GM23338 (cell line): ENCODE measurements around the gene PXYLP1. TPM values are rescaled to one million over a fixed set of nuclear protein-coding genes. Genes with fewer than 3 reads are reported as not detected.

Experiments
- ATAC-seq: fragments of 200-7000 bp; cut with Tn5 transposase; 3 replicates; pipeline ENCODE4 v1.9.1; 2020
- DNase-seq: peaks from one replicate; pipeline ENCODE4 v3.0.0-alpha.2; 2015; ENCODE audit warnings: low spot score
- H2AFZ ChIP-seq: fragments of 200-600 bp; sonication (generic); 2 replicates; pipeline ENCODE4 v1.8.0; 2016; ENCODE audit warnings: antibody characterized with exemption, mild to moderate bottlenecking, moderate library complexity
- H3F3A ChIP-seq: fragments of 200-600 bp; sonication (generic); replicated peaks from 2 replicates; pipeline ENCODE4 v1.8.0; 2017; ENCODE audit warnings: antibody characterized with exemption, mixed run types, low read depth
- H3K27ac ChIP-seq: fragments of 200-600 bp; sonication (generic); 2 replicates; pipeline ENCODE4 v1.6.1; 2016; ENCODE audit warnings: low read depth
- H3K27me3 ChIP-seq: fragments of 200-600 bp; sonication (generic); 2 replicates; pipeline ENCODE4 v1.8.0; 2016; ENCODE audit warnings: mild to moderate bottlenecking, mixed run types, moderate library complexity; ENCODE audit not compliant: insufficient read depth
- H3K36me3 ChIP-seq: fragments of 200-600 bp; sonication (generic); 2 replicates; pipeline ENCODE4 v1.8.0; 2016; ENCODE audit warnings: mild to moderate bottlenecking; ENCODE audit not compliant: insufficient read depth
- H3K4me1 ChIP-seq: fragments of 200-600 bp; sonication (generic); 2 replicates; pipeline ENCODE4 v1.8.0; 2016; ENCODE audit warnings: mild to moderate bottlenecking, moderate library complexity; ENCODE audit not compliant: insufficient read depth
- H3K4me2 ChIP-seq: fragments of 200-600 bp; sonication (generic); 2 replicates; pipeline ENCODE4 v1.7.1; 2017; ENCODE audit warnings: mixed run types
- H3K4me3 ChIP-seq: fragments of 200-600 bp; sonication (generic); 2 replicates; pipeline ENCODE4 v1.6.1; 2016; ENCODE audit warnings: mixed run types
- H3K79me2 ChIP-seq: fragments of 200-600 bp; sonication (generic); replicated peaks from 2 replicates; pipeline ENCODE4 v1.8.0; 2017; ENCODE audit warnings: mild to moderate bottlenecking; ENCODE audit not compliant: insufficient read depth
- H3K9me2 ChIP-seq: fragments of 200-600 bp; sonication (generic); 2 replicates; pipeline ENCODE4 v1.8.0; 2017; ENCODE audit not compliant: insufficient read depth
- H4K20me1 ChIP-seq: fragments of 200-600 bp; sonication (generic); replicated peaks from 2 replicates; pipeline ENCODE4 v1.8.0; 2017; ENCODE audit warnings: mild to moderate bottlenecking; ENCODE audit not compliant: insufficient read depth
- H3K27ac Mint-ChIP-seq: 2 replicates; pipeline ENCODE4 v1.8.0; 2020; ENCODE audit warnings: inconsistent platforms, mild to moderate bottlenecking, moderate library complexity, mixed read lengths
- H3K27me3 Mint-ChIP-seq: 3 replicates; pipeline ENCODE4 v1.8.0; 2022; ENCODE audit warnings: low read depth, mild to moderate bottlenecking, moderate library complexity, mixed read lengths, inconsistent platforms; ENCODE audit not compliant: insufficient read depth, poor library complexity
- H3K36me3 Mint-ChIP-seq: 3 replicates; pipeline ENCODE4 v1.8.0; 2021; ENCODE audit warnings: low read depth, mild to moderate bottlenecking, inconsistent platforms, moderate library complexity, mixed read lengths
- H3K4me1 Mint-ChIP-seq: 3 replicates; pipeline ENCODE4 v1.8.0; 2020; ENCODE audit warnings: mild to moderate bottlenecking, inconsistent platforms, mixed read lengths
- H3K4me3 Mint-ChIP-seq: 3 replicates; pipeline ENCODE4 v1.8.0; 2021; ENCODE audit warnings: moderate library complexity, mild to moderate bottlenecking, inconsistent platforms, mixed read lengths
- H3K9me3 Mint-ChIP-seq: 3 replicates; pipeline ENCODE4 v1.8.0; 2020; ENCODE audit warnings: moderate library complexity, mild to moderate bottlenecking, inconsistent platforms, mixed read lengths
- CREB1 ChIP-seq: fragments of 250-450 bp; sonication (Bioruptor Pico); IDR thresholded peaks from 2 replicates; pipeline ENCODE4 v1.5.0; 2020; ENCODE audit warnings: low read depth, mild to moderate bottlenecking, moderate library complexity
- CTCF ChIP-seq, 2 experiments: fragments of 200-600 bp in 1 of 2; sonication (generic) in 1 of 2; conservative IDR thresholded peaks; 2 replicates each; pipeline versions ENCODE4 v1.5.1 to v1.6.1; 2016 to 2017; ENCODE audit warnings: antibody characterized with exemption in 2 of 2, low read depth in 2 of 2, mild to moderate bottlenecking in 2 of 2, moderate library complexity in 1 of 2
- ETS1 ChIP-seq: IDR thresholded peaks from 2 replicates; pipeline ENCODE4 v1.6.1; 2016; ENCODE audit warnings: antibody characterized with exemption
- EZH2 ChIP-seq: fragments of 200-600 bp; sonication (generic); IDR thresholded peaks from one replicate; pipeline ENCODE4 v1.8.0; 2017; ENCODE audit warnings: antibody characterized with exemption, mild to moderate bottlenecking, low read depth; ENCODE audit not compliant: unreplicated experiment
- EZH2phosphoT487 ChIP-seq: fragments of 200-600 bp; sonication (generic); IDR thresholded peaks from one replicate; pipeline ENCODE4 v1.8.1; 2018; ENCODE audit warnings: antibody characterized with exemption; ENCODE audit not compliant: unreplicated experiment
- JUNB ChIP-seq: IDR thresholded peaks from one replicate; pipeline ENCODE4 v1.6.1; 2016; ENCODE audit warnings: antibody characterized with exemption; ENCODE audit not compliant: unreplicated experiment
- NANOG ChIP-seq: IDR thresholded peaks from 2 replicates; pipeline ENCODE4 v1.6.1; 2016; ENCODE audit warnings: antibody characterized with exemption, borderline replicate concordance
- POLR2AphosphoS5 ChIP-seq: IDR thresholded peaks from 2 replicates; pipeline ENCODE4 v1.6.1; 2016; ENCODE audit warnings: antibody characterized with exemption, low read depth
- REST ChIP-seq: IDR thresholded peaks from one replicate; pipeline ENCODE4 v1.6.1; 2018; ENCODE audit warnings: antibody characterized with exemption; ENCODE audit not compliant: unreplicated experiment
- STAT1 ChIP-seq: IDR thresholded peaks from one replicate; pipeline ENCODE4 v1.6.1; 2016; ENCODE audit warnings: antibody characterized with exemption; ENCODE audit not compliant: unreplicated experiment
- ZNF331 ChIP-seq: fragments of 250-450 bp; sonication (Bioruptor Pico); IDR thresholded peaks from 2 replicates; pipeline ENCODE4 v1.5.0; 2020; ENCODE audit warnings: low read depth, mild to moderate bottlenecking, moderate library complexity
- polyA plus RNA-seq: library from polyadenylated mRNA; unstranded; fragments of >200 nt; fragmentation: Nextera tagmentation; extraction: Ambion mirVana; gene quantifications from 2 replicates; pipeline ENCODE4 v1.2.1, GENCODE V29; 2016
- total RNA-seq: library from RNA; depleted of rRNA; stranded (reverse); fragments of >200 nt; shearing (Covaris generic); gene quantifications from 2 replicates; pipeline ENCODE4 v1.2.3, GENCODE V29; 2014

The PXYLP1 gene
- total and polyA plus RNA-seq, 2 experiments from 2014 or later, result 8.9 to 20.1 TPM

GRCh38 chr3:141184430-141184829, 47.2 kb upstream of the PXYLP1 start (continued):
- TF ChIP-seq ETS1 (no peak), CREB1 (no peak), ZNF331 (CRISPR knock-in tag) (no peak), REST (no peak), STAT1 (no peak), JUNB (no peak)

- ATAC-seq (no peak), DNase-seq (no peak)
- H3K36me3 Mint-ChIP-seq, result no peaks in the 10 kb centered on the region
- H3K4me1 Mint-ChIP-seq, result 0 out of 3 replicates have a peak, but pooled peaks cover 2% of the 10 kb centered on the region
- no peak overlapping the region for H3K4me2 ChIP-seq
- no peaks in the 10 kb centered on the region for H3K27me3 ChIP-seq
- H3K4me3 ChIP-seq, result no peak overlapping the region
- H3K27ac ChIP-seq, result no peak overlapping the region
- no peaks in the 10 kb centered on the region for H3K27me3 Mint-ChIP-seq
- H3K27ac Mint-ChIP-seq, result no peak overlapping the region
- no peaks in the 10 kb centered on the region for H3F3A ChIP-seq
- H4K20me1 ChIP-seq, result no peaks in the 10 kb centered on the region
- no peaks in the 10 kb centered on the region for H3K79me2 ChIP-seq
- no peak overlapping the region for H2AFZ ChIP-seq
- H3K9me3 Mint-ChIP-seq, result no peaks in the 10 kb centered on the region
- H3K4me1 ChIP-seq, result no peaks in the 10 kb centered on the region
- no peaks in the 10 kb centered on the region for H3K36me3 ChIP-seq
- no peak overlapping the region for H3K4me3 Mint-ChIP-seq
- no peak for TF ChIP-seq POLR2AphosphoS5
- TF ChIP-seq REST, result no peak
- no peak for TF ChIP-seq ETS1
- TF ChIP-seq CREB1, result no peak
- no peak for TF ChIP-seq ZNF331 (CRISPR knock-in tag)
- no peak for TF ChIP-seq NANOG
- no peak for TF ChIP-seq JUNB
- no peak for TF ChIP-seq EZH2phosphoT487
- no peak for TF ChIP-seq CTCF (conservative IDR thresholded peaks at IDR 0.05; ENCODE audit: low read depth in 2 of 2)
- no peak for TF ChIP-seq EZH2
- no peak for TF ChIP-seq STAT1
- no peaks in the 10 kb centered on the region for H3K9me2 ChIP-seq
These were observed 40.4 kb upstream of the PXYLP1 start for GRCh38 chr3:141191097-141191749.
